Thoracic aorta (tissue), 2 donors: ENCODE results near the gene RAB14. TPM values are rescaled to one million over a fixed set of nuclear protein-coding genes. Genes with fewer than 3 reads are reported as not detected.

Experiments used
- ATAC-seq: fragments of 150-250 bp; one replicate; pipeline ENCODE4 v1.8.0; 2017; ENCODE audit warnings: low read depth; ENCODE audit not compliant: insufficient number of reproducible peaks, low FRiP score
- DNase-seq: peaks from one replicate; pipeline ENCODE4 v3.0.0-alpha.2; 2020; ENCODE audit warnings: low spot score
- H3K27ac ChIP-seq, 2 donors: fragments of 200-600 bp; sonication (generic); 1 replicate in 1 of 2; 2 replicates in 1 of 2; pipeline ENCODE4 v1.5.1; 2016; ENCODE audit warnings: mild to moderate bottlenecking in 2 of 2, moderate library complexity in 2 of 2
- H3K27me3 ChIP-seq: fragments of 200-600 bp; sonication (generic); replicated peaks from 2 replicates; pipeline ENCODE4 v1.6.0; 2016; ENCODE audit warnings: mild to moderate bottlenecking; ENCODE audit not compliant: insufficient read depth
- H3K36me3 ChIP-seq: fragments of 200-600 bp; sonication (generic); one replicate; pipeline ENCODE4 v1.5.1; 2016
- H3K4me1 ChIP-seq, 2 donors: fragments of 200-600 bp; sonication (generic); 1 replicate in 1 of 2; 2 replicates in 1 of 2; pipeline versions ENCODE4 v1.5.1 to v1.6.0; 2016; ENCODE audit warnings: low read depth in 2 of 2, mild to moderate bottlenecking in 1 of 2; ENCODE audit not compliant: control insufficient read depth in 1 of 2
- H3K4me3 ChIP-seq: fragments of 200-600 bp; sonication (generic); 2 replicates; pipeline ENCODE4 v1.5.1; 2016; ENCODE audit warnings: mild to moderate bottlenecking
- H3K9me3 ChIP-seq: fragments of 200-600 bp; sonication (generic); 2 replicates; pipeline ENCODE4 v1.5.1; 2016
- CTCF ChIP-seq: fragments of 200-600 bp; sonication (generic); IDR thresholded peaks from one replicate; pipeline ENCODE4 v1.5.1; 2019; ENCODE audit warnings: antibody characterized with exemption
- total RNA-seq, 2 donors: library from RNA; depleted of rRNA; stranded (reverse); fragments of >200 nt; gene quantifications; one replicate each; pipeline versions ENCODE4 v1.1.0 to v1.2.3, GENCODE V29; 2016

The RAB14 gene
- total RNA-seq, 2 donors from 2014 or later = 32.9 to 39.2 TPM

- TF ChIP-seq CTCF = no peak
- H3K27ac ChIP-seq = no peak overlapping the region
- ATAC-seq = no peak
- H3K4me1 ChIP-seq = peaks cover 13 to 65% of the 10 kb centered on the region in 2 donors
- no peak overlapping the region for H3K4me3 ChIP-seq
- no peak for DNase-seq
- no peaks in the 10 kb centered on the region for H3K27me3 ChIP-seq
- H3K9me3 ChIP-seq = no peaks in the 10 kb centered on the region
- H3K36me3 ChIP-seq = peaks cover 7% of the 10 kb centered on the region
Observed at GRCh38 chr9:121185178-121185745, 16.4 kb downstream of the RAB14 start.

- Histone ChIP-seq H3K27me3 (no peaks in the 10 kb centered on the region), H3K36me3 (peaks cover 10% of the 10 kb centered on the region), H3K27ac (no peak overlapping the region), H3K9me3 (no peaks in the 10 kb centered on the region), H3K4me1 (peaks cover 13 to 57% of the 10 kb centered on the region in 2 donors), H3K4me3 (no peak overlapping the region)
- no peak for TF ChIP-seq CTCF
- ATAC-seq (no peak), DNase-seq (no peak)
Observed at GRCh38 chr9:121184463-121184862, 17.2 kb downstream of the RAB14 start.

GRCh38 chr9:121183666-121184423 is 17.8 kb downstream of the RAB14 start:
- TF ChIP-seq CTCF = no peak
- no peak overlapping the region for H3K4me3 ChIP-seq
- peaks cover 10% of the 10 kb centered on the region for H3K36me3 ChIP-seq
- peaks cover 13 to 51% of the 10 kb centered on the region in 2 donors for H3K4me1 ChIP-seq
- no peak overlapping the region for H3K27ac ChIP-seq
- H3K27me3 ChIP-seq = no peaks in the 10 kb centered on the region
- no peaks in the 10 kb centered on the region for H3K9me3 ChIP-seq
- DNase-seq = no peak
- no peak for ATAC-seq

GRCh38 chr9:121182989-121183388 is 18.7 kb downstream of the RAB14 start:
- TF ChIP-seq CTCF = no peak
- H3K9me3 ChIP-seq = no peaks in the 10 kb centered on the region
- H3K27ac ChIP-seq = peak overlapping the region in 1 of 2 donors; percentile 12
- DNase-seq = no peak
- H3K27me3 ChIP-seq = no peaks in the 10 kb centered on the region
- H3K36me3 ChIP-seq = peaks cover 10% of the 10 kb centered on the region
- no peak overlapping the region for H3K4me3 ChIP-seq
- no peak for ATAC-seq
- H3K4me1 ChIP-seq = peaks cover 11 to 48% of the 10 kb centered on the region in 2 donors

GRCh38 chr9:121182101-121182836 is 19.4 kb downstream of the RAB14 start:
- peaks cover 10% of the 10 kb centered on the region for H3K36me3 ChIP-seq
- H3K27ac ChIP-seq = peak overlapping the region; percentile 11 to 12
- H3K27me3 ChIP-seq = no peaks in the 10 kb centered on the region

More at GRCh38 chr9:121182101-121182836, 19.4 kb downstream of the RAB14 start:
- no peak for ATAC-seq
- H3K9me3 ChIP-seq = no peaks in the 10 kb centered on the region
- DNase-seq = no peak
- H3K4me1 ChIP-seq = peaks cover 9 to 41% of the 10 kb centered on the region in 2 donors
- TF ChIP-seq CTCF = no peak
- no peak overlapping the region for H3K4me3 ChIP-seq
